Lower leg skin (tissue), 4 donors: ENCODE data around the gene ZNF823. TPM values are rescaled to one million over a fixed set of nuclear protein-coding genes. Genes with fewer than 3 reads are reported as not detected.

Experiments
- DNase-seq, 2 donors: peaks; one replicate each; pipeline ENCODE4 v3.0.0-alpha.2; 2019; ENCODE audit warnings: low spot score in 2 of 2
- H3K4me3 ChIP-seq: fragments of 200-600 bp; sonication (generic); 2 replicates; pipeline ENCODE4 v1.5.1; 2017; ENCODE audit warnings: mild to moderate bottlenecking, low read depth; ENCODE audit not compliant: poor library complexity, severe bottlenecking
- POLR2A ChIP-seq, 2 donors: fragments of 450-650 bp; IDR thresholded peaks; one replicate each; pipeline ENCODE4 v1.6.1; 2016 to 2017; ENCODE audit warnings: antibody characterized with exemption in 2 of 2, mild to moderate bottlenecking in 1 of 2, moderate library complexity in 1 of 2
- WGBS, 2 donors: methylation state at CpG; one replicate each; pipeline ENCODE4 v1.1.5; 2018; 5-methylcytosine and 5-hydroxymethylcytosine counted together
- intact Hi-C: fragments of 100-400 bp; cut with DNase I; formaldehyde crosslinking; loops from one replicate; pipeline ENCODE4 v1.15.0; 2023; ENCODE audit warnings: low total_unique reads
- total RNA-seq, 4 donors: library from RNA; depleted of rRNA; stranded (reverse); fragments of >200 nt; gene quantifications; one replicate each; pipeline ENCODE4 v1.1.0, GENCODE V29; 2016
- TF ChIP-seq, protein P1 (sequence below), 3 donors: fragments of 450-650 bp; IDR thresholded peaks; one replicate each; pipeline ENCODE4 v1.5.1; 2016; ENCODE audit warnings: antibody characterized with exemption in 3 of 3, mild to moderate bottlenecking in 3 of 3, moderate library complexity in 2 of 3

Gene ZNF823
- total RNA-seq, 4 donors from 2014 or later, result 5.5 to 8.4 (median 6.5) TPM

DNA sequence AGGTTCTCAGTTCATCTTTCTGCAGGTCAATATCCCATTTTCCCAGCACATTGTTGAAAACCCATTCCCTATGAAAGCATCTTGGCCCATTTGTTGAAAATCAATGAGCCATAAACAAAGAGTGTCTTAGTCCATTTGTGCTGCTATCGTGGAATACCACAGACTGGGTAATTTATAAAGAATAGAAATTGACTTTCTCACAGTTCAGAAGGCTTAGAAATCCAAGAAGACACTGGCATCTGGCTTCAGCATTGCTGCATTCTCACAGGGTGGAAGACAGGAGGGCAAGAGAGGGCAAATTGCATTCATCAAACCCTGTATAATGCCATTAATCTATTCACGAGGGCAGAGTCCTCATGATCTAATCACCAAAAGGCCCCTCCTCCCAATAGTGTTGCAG lies 34.1 kb downstream of the ZNF823 start:
- TF ChIP-seq, protein P1, sequence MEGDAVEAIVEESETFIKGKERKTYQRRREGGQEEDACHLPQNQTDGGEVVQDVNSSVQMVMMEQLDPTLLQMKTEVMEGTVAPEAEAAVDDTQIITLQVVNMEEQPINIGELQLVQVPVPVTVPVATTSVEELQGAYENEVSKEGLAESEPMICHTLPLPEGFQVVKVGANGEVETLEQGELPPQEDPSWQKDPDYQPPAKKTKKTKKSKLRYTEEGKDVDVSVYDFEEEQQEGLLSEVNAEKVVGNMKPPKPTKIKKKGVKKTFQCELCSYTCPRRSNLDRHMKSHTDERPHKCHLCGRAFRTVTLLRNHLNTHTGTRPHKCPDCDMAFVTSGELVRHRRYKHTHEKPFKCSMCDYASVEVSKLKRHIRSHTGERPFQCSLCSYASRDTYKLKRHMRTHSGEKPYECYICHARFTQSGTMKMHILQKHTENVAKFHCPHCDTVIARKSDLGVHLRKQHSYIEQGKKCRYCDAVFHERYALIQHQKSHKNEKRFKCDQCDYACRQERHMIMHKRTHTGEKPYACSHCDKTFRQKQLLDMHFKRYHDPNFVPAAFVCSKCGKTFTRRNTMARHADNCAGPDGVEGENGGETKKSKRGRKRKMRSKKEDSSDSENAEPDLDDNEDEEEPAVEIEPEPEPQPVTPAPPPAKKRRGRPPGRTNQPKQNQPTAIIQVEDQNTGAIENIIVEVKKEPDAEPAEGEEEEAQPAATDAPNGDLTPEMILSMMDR (IDR thresholded peaks at IDR 0.05), result no peak
- TF ChIP-seq POLR2A (IDR thresholded peaks at IDR 0.05), result no peak
- intact Hi-C loops, result no loop called here
- no peak overlapping the region for H3K4me3 ChIP-seq
- DNase-seq, result no peak
- 55 to 65% methylated on average over 2 of the region's 2 CpGs for WGBS, 2 donors

DNA sequence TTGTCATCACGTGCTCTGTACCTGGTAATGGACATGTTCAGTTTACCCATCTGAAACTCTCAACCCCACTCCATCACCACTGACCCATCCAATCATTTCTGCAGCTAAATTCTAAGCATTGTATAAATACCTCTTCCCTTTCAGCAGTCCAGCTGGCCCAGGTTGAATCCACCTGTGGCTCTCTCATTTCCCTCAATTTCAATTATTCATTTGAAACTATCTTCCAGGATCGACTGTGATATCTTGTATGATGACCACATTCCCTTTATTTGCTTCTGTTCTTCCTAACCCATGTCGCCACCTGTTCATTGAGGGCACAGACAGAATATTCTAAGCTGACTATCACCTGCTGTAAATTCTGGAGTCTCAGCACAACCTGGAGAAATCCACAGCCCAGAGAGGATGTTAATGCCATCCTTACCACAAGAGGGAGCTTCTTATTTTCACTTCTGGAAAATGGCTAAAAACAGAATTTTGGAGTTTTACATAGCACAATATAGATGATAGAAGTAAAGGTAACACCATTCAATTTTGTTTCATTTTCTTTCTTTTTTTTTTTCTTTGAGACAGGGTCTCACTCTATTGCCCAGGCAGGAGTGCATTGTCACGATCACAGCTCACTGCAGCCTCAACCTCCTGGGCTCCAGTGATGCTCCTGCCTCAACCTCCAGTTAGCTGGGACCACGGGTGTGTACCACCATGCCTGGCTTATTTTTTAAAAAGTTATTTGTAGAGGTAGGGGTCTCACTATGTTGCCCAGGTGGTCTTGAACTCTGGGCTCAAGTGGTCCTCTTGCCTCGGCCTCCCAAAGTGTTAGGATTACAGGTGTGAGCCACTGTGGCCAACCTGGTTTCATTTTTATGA lies 38.6 kb downstream of the ZNF823 start:
- TF ChIP-seq, protein P1 (IDR thresholded peaks at IDR 0.05), result no peak
- TF ChIP-seq POLR2A (IDR thresholded peaks at IDR 0.05), result no peak
- no peak for DNase-seq
- intact Hi-C loops, result no loop called here
- WGBS, 2 donors, result 64 to 67% methylated on average over 6 of the region's 6 CpGs
- H3K4me3 ChIP-seq, result no peak overlapping the region

GRCh38 chr19:11698231-11698630 lies 40.5 kb downstream of the ZNF823 start:
- WGBS, 2 donors, result 85 to 92% methylated on average over 6 of the region's 6 CpGs
- intact Hi-C loops, result no loop called here
- H3K4me3 ChIP-seq, result no peak overlapping the region
- TF ChIP-seq, protein P1 (IDR thresholded peaks at IDR 0.05), result no peak
- no peak for TF ChIP-seq POLR2A (IDR thresholded peaks at IDR 0.05)
- DNase-seq, result no peak

DNA sequence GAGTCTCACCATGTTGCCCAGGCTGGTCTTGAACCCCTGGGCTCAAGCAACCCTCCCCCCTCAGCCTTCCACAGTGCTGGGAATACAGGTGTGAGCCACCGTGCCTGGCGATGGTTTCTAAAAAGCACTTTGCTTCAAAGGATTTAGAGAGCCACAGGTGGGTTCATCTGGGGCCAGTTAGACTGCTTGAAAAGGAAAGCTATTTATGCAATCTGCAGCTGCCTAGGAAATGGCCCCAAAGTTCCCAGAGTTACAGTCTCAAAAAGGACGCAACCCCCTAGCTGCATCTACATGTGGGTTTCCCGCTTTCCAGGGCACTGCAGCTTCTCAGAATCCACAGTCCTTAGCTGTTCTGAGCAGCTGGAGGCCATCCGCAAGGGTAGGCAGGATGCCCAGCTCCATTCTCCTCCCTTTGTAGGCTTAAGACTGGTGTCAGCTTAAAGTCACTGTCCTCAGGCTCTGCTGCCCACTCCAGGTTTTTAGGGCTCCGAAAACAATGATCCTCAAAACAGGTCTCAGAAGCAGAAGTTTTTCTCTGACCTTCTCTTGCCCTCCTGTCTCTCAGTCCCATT lies 41.4 kb downstream of the ZNF823 start:
- no peak for DNase-seq
- no peak overlapping the region for H3K4me3 ChIP-seq
- WGBS, 2 donors, result 66 to 78% methylated on average over 6 of the region's 6 CpGs
- no peak for TF ChIP-seq POLR2A (IDR thresholded peaks at IDR 0.05)
- TF ChIP-seq, protein P1 (IDR thresholded peaks at IDR 0.05), result no peak
- intact Hi-C loops, result no loop called here

DNA sequence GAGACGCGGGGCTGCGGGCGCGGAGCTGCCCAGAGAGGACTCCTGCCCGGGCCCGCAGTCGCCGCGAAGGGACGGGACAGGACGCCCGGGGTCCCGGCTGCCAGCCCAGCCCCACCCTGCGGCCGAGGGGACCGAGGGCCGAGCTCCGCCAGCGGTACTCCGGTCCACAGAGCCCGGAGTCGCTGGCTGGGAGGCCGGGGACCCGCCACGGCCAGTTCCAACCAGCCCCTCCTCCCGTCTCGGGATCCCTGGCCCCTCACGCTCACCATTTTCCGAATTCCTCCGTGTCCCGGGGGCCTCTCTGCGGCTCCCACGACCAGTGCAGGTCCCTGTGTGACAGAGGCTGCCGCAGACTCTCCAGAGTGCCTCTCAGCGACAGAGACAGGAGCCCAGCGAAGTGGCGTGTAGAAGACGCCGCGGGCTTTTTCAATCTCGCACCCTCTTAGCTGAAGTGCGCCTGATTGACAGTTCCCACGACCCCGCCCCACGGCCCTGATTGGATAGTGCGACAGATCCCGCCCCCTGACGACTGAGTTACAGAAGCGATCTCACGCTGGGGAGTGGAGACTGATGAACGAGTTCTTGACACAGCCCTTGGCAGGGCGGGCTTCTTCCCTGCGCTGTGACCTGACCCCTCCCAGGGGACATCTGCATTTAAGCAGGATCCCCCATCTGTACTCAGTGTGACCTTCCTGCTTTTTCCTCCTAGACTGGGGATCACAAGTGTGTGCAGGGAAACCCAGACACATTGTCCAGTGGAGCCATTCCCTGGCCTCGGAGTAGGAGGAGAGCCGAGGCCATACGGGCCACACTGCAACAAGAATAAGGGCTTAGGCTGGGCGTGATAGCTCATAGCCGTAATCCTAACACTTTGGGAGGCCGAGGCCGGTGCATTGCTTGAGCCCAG lies 44.0 kb downstream of the ZNF823 start:
- intact Hi-C loops, result no loop called here
- H3K4me3 ChIP-seq, result peak overlapping the region; percentile 72
- peak; percentile 97 to 99 for DNase-seq
- TF ChIP-seq POLR2A (IDR thresholded peaks at IDR 0.05), result no peak
- TF ChIP-seq, protein P1 (IDR thresholded peaks at IDR 0.05), result no peak
- 4 to 7% methylated on average over 40 to 56 of the region's 61 CpGs for WGBS, 2 donors
